ENCODE data around the gene FSTL4. TPM values are rescaled to one million over a fixed set of nuclear protein-coding genes. Genes with fewer than 3 reads are reported as not detected.
A peak's percentile ranks its signal among the peaks of the same experiment; 100 is the strongest.

Gene FSTL4
- total and polyA plus RNA-seq, 5 experiments from 2014 or later = 1.5 to 1.6 TPM; not detected in 3

DNA sequence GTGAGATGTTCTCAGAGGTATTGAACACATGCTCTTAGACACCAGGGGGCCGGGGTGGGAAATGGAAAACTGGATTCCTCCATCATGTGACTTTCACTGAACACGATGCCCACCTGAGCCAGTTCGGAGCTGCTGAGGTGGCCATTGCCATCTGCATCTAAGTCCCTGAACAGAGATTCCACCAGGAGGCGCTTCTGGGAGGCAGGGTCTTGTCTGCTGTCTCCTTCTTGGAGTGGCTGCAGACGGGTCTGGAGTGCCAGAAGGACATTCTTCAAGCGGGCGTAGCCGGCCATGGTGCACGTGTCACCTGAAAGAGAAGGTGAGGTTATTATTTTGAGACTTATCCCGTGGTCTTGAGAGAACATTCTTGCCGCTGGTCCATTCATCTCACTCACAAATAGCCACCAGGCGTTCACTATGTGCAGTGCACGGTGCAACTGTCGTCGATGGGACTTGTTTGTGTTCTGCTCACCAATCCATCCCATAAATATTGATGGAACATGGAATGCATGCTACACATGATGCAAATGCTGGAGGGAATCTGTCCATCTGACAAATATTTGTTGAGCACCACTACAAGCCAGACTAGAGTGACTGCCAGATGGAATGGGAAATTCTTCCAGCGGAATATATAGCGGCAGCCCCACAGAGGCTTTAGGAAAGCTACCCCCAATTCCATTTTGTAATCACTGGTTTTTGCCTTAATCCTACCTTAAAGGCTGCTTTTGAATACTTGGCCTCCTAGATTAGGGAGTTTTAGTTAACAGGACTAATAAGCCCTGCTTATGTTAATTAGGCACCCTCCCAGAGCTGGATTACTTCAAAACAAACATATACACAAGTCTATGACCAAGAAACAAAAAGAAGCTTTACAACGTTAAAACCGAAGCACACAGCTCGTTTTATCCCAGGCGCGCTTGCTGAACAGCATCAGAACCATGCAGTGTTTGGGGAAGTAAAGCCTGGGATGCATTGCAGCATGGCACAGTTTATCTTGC, 295.7 kb downstream of the FSTL4 start:
- Mint-ChIP-seq H3K9me3 (no peaks in the 10 kb centered on the region), H3K36me3 (no peaks in the 10 kb centered on the region), H3K27ac (peak overlapping the region in 1 of 10 donors; percentile 13), H3K27me3 (no peaks in the 10 kb centered on the region), H3K4me3 (no peak overlapping the region), H3K4me1 (no peaks in the 10 kb centered on the region)
- DNase-seq (no peak), ATAC-seq (no peak)
- POLR2A ChIA-PET = no interaction called here

DNA sequence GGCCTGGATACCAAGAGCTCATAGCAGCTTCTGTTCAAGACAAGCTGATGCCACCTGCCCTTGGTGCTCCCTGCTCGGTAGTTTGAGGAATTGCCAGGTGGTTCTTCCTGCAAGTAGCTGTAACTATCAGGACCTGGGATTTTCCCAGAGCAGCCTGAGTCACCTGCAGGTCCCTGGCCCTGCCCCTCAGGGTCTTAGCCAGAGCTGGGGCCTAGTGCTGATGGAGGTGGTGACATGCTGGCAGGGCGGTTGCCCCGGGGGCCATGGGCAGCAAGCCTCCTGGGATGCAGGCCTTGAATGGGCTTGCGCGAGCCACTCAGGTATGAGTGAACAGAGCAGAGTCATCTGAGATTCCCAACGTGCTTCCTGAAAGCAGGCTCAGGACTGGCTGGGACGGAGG, 298.3 kb downstream of the FSTL4 start:
- Mint-ChIP-seq H3K9me3 (no peaks in the 10 kb centered on the region), H3K27me3 (peaks cover 0 to 2% (median 0%) of the 10 kb centered on the region in 5 donors), H3K4me3 (no peak overlapping the region), H3K36me3 (no peaks in the 10 kb centered on the region), H3K27ac (no peak overlapping the region), H3K4me1 (no peaks in the 10 kb centered on the region)
- POLR2A ChIA-PET = no interaction called here
- DNase-seq (no peak), ATAC-seq (no peak)

DNA sequence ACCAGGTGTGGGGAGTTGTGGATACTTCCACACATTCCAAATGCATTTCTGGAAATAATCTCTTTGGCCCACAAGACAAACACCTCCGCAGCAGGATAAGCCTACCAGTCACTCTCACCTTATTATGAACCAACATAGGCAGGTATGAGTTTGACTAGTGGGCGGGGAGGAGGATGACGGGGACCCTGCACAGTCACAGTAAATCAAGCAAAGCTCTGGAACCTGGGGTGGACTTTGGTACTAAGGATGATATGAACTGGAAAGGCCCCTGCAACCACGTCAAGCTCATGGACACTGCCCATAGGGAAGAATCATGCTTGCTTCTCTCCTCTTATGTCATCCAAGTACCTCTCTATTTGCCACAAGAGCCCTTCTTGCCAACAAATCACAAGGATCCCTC, 301.2 kb downstream of the FSTL4 start:
- no peaks in the 10 kb centered on the region for H3K4me1 Mint-ChIP-seq
- DNase-seq = no peak
- H3K27ac Mint-ChIP-seq = no peak overlapping the region
- H3K36me3 Mint-ChIP-seq = no peaks in the 10 kb centered on the region
- ATAC-seq = no peak
- H3K9me3 Mint-ChIP-seq = no peaks in the 10 kb centered on the region
- peaks cover 0 to 5% (median 0%) of the 10 kb centered on the region in 5 donors for H3K27me3 Mint-ChIP-seq
- H3K4me3 Mint-ChIP-seq = no peak overlapping the region
- POLR2A ChIA-PET = no interaction called here

DNA sequence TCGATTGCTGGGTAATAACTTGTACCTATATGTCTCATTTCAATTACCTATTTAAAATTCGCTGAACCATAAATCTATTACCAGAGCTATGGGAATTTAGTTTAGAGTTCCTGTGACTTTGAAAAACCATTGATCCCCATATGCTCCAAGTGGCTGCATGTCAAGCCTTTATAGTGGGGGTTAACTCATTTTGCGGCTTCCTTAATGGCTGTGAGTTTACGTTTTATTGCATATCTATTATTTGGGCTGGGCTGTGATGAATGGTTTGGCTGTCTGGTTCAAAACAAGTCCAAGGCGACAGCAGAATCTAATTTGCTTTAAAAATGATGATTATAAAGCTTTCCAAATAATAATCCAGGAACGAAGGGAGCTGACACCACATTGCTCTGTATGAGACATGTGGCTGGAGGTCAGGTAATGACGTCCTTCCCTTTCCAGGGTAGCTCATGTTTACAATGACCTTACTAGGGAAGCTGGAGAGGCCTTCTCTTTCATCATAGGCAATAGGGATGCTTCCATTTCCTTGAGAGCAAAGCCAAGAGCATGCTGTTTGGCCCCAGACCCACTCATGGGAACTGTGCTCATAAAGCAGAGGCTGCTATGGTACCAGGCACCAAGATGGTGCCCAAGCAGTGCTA, 302.2 kb downstream of the FSTL4 start:
- no peaks in the 10 kb centered on the region for H3K4me1 Mint-ChIP-seq
- DNase-seq = no peak
- H3K4me3 Mint-ChIP-seq = no peak overlapping the region
- H3K27me3 Mint-ChIP-seq = peaks cover 0 to 6% (median 0%) of the 10 kb centered on the region in 5 donors
- H3K36me3 Mint-ChIP-seq = no peaks in the 10 kb centered on the region
- POLR2A ChIA-PET = no interaction called here
- no peak for ATAC-seq
- no peak overlapping the region for H3K27ac Mint-ChIP-seq
- no peaks in the 10 kb centered on the region for H3K9me3 Mint-ChIP-seq

DNA sequence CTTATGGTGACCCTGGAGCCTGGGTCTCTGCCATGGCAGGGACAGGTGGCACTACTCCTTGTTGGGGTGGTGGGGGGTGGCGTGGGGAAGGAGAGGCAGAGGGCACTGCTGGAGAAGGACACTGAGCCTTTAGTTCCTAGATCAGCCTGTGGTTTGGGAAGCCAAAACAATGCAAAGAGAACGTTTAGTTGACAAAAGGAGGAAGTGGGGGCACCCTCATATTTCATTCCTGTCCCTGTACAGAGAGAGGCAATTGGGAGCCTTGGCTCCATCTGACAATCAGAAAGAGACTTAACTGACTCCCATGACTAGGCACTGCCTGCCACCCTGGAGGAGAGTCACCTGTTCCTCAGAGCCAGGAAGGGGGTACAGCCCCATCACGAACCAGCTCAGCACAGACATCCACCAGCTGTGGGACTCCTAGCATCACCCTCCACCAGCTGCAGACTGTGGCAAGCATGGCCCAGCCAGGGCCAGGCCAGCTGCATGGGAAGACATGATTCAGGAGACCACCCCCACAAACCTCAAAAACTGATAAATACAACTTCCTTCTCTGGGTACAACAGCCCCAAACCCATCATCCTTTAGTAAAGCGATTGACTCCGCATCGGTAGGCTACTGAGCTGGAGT, 303.1 kb downstream of the FSTL4 start:
- Mint-ChIP-seq H3K27me3 (peaks cover 0 to 6% (median 0%) of the 10 kb centered on the region in 5 donors), H3K4me1 (no peaks in the 10 kb centered on the region), H3K9me3 (no peaks in the 10 kb centered on the region), H3K4me3 (no peak overlapping the region), H3K36me3 (no peaks in the 10 kb centered on the region), H3K27ac (peak overlapping the region in 1 of 10 donors; percentile 15)
- DNase-seq (no peak), ATAC-seq (no peak)
- POLR2A ChIA-PET = no interaction called here

DNA sequence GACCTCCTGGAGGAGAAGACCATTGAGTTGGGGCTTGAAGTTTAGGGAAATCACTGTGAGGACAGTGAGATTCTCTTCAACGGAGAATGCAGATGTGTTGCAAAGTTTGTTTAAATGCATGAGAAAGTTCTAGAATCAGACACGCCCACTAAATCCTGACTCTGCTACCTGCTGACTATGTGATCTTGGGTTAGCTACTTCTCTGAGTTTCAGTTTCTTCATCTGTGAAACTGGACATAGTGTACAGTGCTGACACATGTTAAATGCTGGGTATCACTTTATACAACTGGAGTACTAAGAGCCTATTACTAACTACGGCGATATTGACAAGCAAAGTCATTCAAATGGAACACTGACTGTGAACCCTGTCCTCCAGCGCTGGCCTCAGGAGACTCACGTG, 305.1 kb downstream of the FSTL4 start:
- POLR2A ChIA-PET = no interaction called here
- DNase-seq (no peak), ATAC-seq (no peak)
- Mint-ChIP-seq H3K9me3 (no peaks in the 10 kb centered on the region), H3K36me3 (no peaks in the 10 kb centered on the region), H3K4me1 (peaks cover 0 to 2% (median 0%) of the 10 kb centered on the region in 4 donors), H3K4me3 (no peak overlapping the region), H3K27ac (no peak overlapping the region), H3K27me3 (peaks cover 0 to 6% (median 0%) of the 10 kb centered on the region in 5 donors)

DNA sequence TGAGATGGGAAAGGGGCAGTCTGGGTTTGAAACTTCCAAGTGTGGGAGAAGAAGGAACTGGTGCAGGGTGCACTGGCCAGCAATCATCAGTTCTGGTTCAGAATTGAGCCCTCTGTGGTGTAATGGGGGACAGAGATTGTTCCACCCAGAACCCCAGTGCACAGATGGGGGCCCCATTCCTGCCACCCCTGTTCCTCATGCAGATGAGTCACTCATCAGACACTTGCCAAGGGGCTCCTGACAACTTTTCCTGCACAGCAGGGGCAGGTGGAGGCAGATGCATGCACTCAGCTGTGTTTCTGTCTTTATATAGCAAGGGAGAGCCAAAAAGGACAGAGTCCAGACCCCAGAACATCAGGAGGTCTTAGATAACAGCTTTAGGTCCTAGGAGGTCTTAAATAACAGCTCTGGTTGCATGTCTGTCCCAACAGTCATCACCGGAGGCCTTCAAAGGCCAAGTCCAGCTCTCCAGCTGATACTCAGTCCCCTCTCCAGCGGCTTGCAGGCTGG, 307.6 kb downstream of the FSTL4 start:
- H3K9me3 Mint-ChIP-seq = no peaks in the 10 kb centered on the region
- H3K27me3 Mint-ChIP-seq = peaks cover 0 to 6% (median 0%) of the 10 kb centered on the region in 5 donors
- H3K4me1 Mint-ChIP-seq = peaks cover 0 to 2% (median 0%) of the 10 kb centered on the region in 4 donors
- no peak overlapping the region for H3K4me3 Mint-ChIP-seq
- DNase-seq (no peak), ATAC-seq (no peak)
- no peak overlapping the region for H3K27ac Mint-ChIP-seq
- no peaks in the 10 kb centered on the region for H3K36me3 Mint-ChIP-seq
- POLR2A ChIA-PET = no interaction called here

DNA sequence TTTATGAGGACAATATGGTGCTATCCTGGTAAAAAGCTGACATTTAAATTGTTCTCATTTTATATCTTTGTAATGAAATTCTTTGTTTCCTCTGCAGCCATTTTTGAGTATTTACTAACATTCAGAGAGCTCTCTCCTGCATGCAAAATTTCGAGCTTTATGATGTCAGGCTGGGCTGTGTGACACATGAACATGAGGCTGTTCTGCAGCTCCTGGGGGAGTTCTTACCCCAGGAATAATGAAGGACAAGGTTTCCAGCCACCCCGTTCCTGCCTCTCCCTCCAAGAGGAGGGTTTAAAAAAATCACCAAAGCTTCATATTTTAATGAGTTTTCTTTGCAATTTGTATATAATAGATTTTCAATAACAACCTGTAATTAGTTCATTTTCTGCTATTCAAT, 308.2 kb downstream of the FSTL4 start:
- Mint-ChIP-seq H3K36me3 (no peaks in the 10 kb centered on the region), H3K4me3 (no peak overlapping the region), H3K4me1 (peaks cover 0 to 2% (median under 1%) of the 10 kb centered on the region in 4 donors), H3K27me3 (peaks cover 0 to 4% (median 0%) of the 10 kb centered on the region in 5 donors), H3K27ac (no peak overlapping the region), H3K9me3 (no peaks in the 10 kb centered on the region)
- ATAC-seq = no peak
- DNase-seq = no peak
- POLR2A ChIA-PET = no interaction called here

DNA sequence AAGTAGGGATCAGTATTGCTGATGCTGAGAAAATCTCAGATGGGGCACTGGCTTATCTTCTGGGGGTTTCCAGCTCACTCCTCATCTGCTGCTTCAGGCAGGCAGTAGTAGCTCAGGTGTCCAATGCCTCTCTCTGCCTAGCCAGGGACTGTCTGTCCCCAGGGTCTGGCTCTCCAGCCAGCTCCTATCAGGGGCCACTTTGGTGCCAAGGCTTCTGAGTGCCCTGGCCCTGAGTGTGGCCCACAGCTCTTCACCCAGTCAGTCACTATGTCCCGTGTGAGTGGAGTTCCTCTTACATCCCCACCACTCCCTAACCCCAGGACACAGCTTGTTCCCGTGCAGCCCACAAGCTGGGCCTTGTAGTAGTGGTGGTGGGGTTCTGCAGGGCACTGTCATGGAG, 309.0 kb downstream of the FSTL4 start:
- ATAC-seq (no peak), DNase-seq (no peak)
- H3K36me3 Mint-ChIP-seq = no peaks in the 10 kb centered on the region
- no peak overlapping the region for H3K27ac Mint-ChIP-seq
- POLR2A ChIA-PET = no interaction called here
- peaks cover 3 to 10% (median 6%) of the 10 kb centered on the region in 4 donors for H3K4me1 Mint-ChIP-seq
- no peak overlapping the region for H3K4me3 Mint-ChIP-seq
- peaks cover 0 to 4% (median 0%) of the 10 kb centered on the region in 5 donors for H3K27me3 Mint-ChIP-seq
- H3K9me3 Mint-ChIP-seq = no peaks in the 10 kb centered on the region

DNA sequence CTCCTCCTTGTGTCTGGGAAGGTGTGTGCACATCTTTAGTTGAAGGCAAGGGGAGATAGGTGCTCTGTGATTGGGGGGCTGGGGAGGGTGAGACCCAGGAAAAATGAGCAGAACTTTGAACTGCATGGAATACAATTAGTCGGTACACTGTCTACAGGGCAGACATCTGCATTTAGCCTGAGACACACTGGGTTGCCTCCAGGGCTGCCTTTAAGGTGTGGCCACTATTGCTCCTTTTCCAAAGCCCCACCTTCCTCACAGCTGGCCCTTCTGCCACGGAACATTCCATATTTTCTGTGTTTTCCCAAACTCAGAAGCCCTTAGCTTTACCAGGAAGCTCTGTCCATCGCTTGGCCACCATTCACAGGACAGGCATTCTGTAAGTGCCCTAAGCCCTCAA, 312.6 kb downstream of the FSTL4 start:
- DNase-seq (no peak), ATAC-seq (no peak)
- no peaks in the 10 kb centered on the region for H3K27me3 Mint-ChIP-seq
- H3K9me3 Mint-ChIP-seq = no peaks in the 10 kb centered on the region
- no peaks in the 10 kb centered on the region for H3K36me3 Mint-ChIP-seq
- H3K4me3 Mint-ChIP-seq = no peak overlapping the region
- peaks cover 5 to 14% (median 9%) of the 10 kb centered on the region in 4 donors for H3K4me1 Mint-ChIP-seq
- no peak overlapping the region for H3K27ac Mint-ChIP-seq
- POLR2A ChIA-PET = no interaction called here

DNA sequence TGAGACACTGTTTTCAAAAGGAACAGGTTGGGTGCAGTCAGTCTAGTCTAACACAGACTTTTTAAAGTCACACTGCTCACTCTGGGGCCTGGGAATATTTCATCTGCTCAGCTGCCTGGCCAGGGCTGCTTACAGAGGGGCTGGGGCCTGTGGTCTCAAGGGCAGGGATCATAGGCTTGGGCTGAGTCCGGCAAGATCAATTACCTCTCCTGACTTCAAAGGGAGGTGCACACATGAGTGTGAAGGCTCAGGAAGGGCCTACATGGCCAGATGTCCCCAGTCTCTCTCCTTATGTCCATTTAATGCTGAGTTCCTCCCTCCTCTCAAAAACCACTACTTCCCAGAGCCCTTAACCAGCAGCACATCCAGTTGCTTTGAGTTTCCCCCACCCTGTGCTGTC, 313.3 kb downstream of the FSTL4 start:
- DNase-seq = no peak
- H3K9me3 Mint-ChIP-seq = no peaks in the 10 kb centered on the region
- H3K27ac Mint-ChIP-seq = no peak overlapping the region
- ATAC-seq = no peak
- no peaks in the 10 kb centered on the region for H3K27me3 Mint-ChIP-seq
- H3K4me3 Mint-ChIP-seq = no peak overlapping the region
- POLR2A ChIA-PET = interaction anchor here (0.6 kb wide), 1 partner anchor 78 kb away, joined by 4 read pairs; no protein-coding TSS in a partner anchor
- H3K36me3 Mint-ChIP-seq = no peaks in the 10 kb centered on the region
- H3K4me1 Mint-ChIP-seq = peaks cover 5 to 14% (median 9%) of the 10 kb centered on the region in 4 donors

DNA sequence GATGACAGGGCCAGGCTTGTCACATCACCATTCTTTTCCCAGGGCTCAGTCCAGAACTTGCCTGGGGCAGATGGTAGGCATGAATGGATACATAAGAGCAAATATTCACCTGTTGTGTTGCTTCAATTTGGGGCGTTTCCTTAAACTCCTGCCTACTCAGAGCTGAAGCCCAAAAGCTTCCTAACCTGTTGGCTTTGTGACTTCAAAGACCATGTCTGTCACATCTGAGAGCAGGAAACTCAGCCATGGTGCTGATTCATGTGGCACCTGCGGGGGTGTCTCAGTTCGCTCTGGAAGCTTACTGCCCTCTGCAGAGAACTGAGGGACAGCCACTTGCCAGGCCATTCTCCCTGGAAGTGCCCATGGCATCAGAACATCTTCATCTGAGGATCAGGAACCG, 313.9 kb downstream of the FSTL4 start:
- Mint-ChIP-seq H3K4me3 (no peak overlapping the region), H3K36me3 (no peaks in the 10 kb centered on the region), H3K9me3 (no peaks in the 10 kb centered on the region), H3K27ac (no peak overlapping the region), H3K4me1 (peaks cover 5 to 14% (median 9%) of the 10 kb centered on the region in 4 donors), H3K27me3 (no peaks in the 10 kb centered on the region)
- DNase-seq = peak in 6 of 10 donors; percentile 2 to 46 (median 26)
- POLR2A ChIA-PET = interaction anchor here (0.6 kb wide), 1 partner anchor 77 kb away, joined by 4 read pairs; no protein-coding TSS in a partner anchor
- peak; percentile 67 to 92 for ATAC-seq

DNA sequence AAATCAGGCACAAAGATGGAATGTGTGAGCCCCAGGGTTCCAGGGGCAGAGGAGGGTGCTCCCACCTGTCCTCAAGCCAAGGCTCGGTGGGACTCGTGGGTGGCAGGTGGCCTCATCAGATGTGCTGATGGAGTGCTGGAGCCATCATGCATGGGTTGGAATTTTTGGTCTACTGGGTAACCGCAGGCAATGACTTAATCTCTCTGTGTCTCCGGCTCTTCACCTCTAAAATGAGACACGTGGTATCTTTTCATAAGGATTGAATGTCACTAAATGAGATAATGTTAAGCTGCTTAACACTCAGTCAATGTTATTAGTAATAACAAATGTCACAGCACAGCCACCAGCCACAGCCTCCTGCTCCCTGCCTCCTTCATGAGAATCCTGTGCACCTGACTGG, 315.0 kb downstream of the FSTL4 start:
- no peak overlapping the region for H3K4me3 Mint-ChIP-seq
- no peaks in the 10 kb centered on the region for H3K9me3 Mint-ChIP-seq
- DNase-seq (no peak), ATAC-seq (no peak)
- POLR2A ChIA-PET = no interaction called here
- no peaks in the 10 kb centered on the region for H3K27me3 Mint-ChIP-seq
- no peaks in the 10 kb centered on the region for H3K36me3 Mint-ChIP-seq
- H3K4me1 Mint-ChIP-seq = peaks cover 5 to 13% (median 9%) of the 10 kb centered on the region in 4 donors
- H3K27ac Mint-ChIP-seq = no peak overlapping the region
